GM19238 (cell line): ENCODE data around the gene C8G.

Source experiments
- DNase-seq: peaks from one replicate; pipeline ENCODE4 v3.0.0; 2011; ENCODE audit warnings: low spot score; ENCODE audit not compliant: insufficient read length

Gene C8G

GRCh38 chr9:136968333-136969127, 23.5 kb downstream of the C8G start:
- no peak for DNase-seq

- DNase-seq, result no peak
Observed at GRCh38 chr9:136969150-136969549, 24.1 kb downstream of the C8G start.

GRCh38 chr9:136969774-136970173, 24.7 kb downstream of the C8G start:
- no peak for DNase-seq

DNA sequence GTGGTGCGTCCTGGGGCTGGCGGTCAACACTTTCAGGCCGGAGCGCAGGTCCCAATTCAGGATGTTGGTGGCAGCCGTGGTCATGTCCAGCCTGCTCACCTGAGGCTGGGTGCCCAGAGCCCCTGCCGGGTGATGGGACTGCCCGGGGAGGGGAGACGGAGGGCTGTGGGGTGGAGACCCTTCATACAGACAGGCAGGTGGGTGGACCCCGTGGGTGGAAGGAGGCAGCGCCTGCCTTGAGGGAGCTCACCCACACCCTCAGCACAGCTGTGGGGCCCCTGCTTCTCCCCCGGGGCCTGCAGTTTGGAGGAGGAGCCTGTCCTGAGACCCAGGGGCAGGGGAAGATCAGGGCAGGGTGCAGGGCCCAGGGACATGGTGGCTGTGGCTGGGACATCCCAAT, 25.3 kb downstream of the C8G start:
- no peak for DNase-seq

- no peak for DNase-seq
Observed at GRCh38 chr9:136971746-136972145, 26.7 kb downstream of the C8G start.

- DNase-seq, result no peak
Observed at GRCh38 chr9:136972335-136972734, 27.3 kb downstream of the C8G start.

DNA sequence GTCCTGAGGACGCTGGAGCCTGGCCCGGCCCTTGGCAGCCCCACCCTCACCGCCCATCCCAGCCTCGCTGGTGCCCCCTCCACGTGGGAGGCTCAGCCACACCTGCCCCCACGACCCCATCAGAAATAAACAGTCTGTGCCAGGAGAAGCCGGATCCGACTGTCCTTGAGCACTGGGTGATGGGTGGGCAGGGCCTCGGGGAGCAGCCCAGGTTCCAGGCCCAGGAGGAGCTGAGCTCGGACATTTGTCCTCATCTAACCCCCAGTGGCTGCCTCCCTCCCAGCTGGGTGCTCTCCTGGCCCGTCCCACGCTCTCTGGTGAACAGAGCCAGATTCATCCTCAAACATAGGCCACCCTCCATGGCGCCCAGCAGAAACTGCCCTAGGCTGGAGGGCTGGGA, 27.7 kb downstream of the C8G start:
- DNase-seq, result no peak

GRCh38 chr9:136973618-136974617, 28.9 kb downstream of the C8G start:
- no peak for DNase-seq

DNA sequence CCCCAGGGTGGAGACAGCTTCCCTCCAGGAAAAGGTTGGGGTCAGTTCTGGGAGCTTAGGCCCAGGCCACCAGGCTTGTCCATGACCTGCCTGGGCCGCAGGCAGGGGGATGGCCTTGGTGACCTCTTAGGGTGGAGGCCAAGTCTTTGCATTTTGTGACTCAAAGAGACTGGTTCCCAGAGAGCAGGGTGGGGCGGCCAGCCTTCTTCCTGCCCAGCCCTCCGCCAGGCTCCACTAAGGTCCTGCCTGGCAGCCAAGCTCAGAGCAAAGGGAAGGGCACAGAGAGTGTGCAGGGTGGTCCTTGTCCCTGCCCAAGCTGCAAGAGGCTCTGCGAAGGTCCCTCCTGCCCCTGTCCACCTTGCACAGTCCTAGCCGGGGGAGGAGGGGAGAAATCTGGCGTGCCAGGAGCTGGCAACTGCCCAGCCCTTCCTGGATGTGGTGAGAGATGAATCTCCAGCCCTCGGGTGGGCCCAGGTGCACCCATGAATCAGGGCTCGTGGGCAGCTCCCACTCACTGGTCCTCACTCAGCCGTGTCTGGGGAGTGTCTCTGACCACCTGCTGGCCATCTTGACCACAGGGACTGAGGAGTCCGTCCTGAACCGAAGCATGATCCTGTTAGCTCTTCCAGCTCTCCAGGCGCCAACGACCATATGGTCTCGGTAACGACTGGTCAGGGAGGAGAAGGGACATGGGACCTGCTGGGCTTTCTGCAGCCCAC, 29.9 kb downstream of the C8G start:
- DNase-seq, result no peak

- no peak for DNase-seq
Observed at GRCh38 chr9:136975644-136976043, 30.6 kb downstream of the C8G start.

DNA sequence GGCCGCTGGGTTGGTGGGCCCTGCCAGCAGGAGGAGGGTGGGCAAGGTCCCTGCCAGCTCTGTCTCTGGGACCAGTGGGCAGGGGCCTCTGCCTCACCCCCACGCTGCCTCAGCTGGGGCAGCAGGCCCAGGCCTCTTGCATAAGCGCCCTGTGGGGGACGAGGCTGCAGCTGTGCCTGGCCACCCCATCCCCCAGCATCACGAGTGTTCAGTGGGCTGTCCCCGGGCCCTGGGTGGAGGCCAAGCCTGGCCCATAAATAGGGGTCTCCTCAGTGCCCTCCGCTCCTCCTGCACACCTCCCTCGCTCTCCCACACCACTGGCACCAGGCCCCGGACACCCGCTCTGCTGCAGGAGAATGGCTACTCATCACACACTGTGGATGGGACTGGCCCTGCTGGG, 32.2 kb downstream of the C8G start, which contains the start of gene PTGDS:
PTGDS (plus strand) TSS at position 282 of the 400 bp plus-strand sequence; CDS start at position 357, 75 bp downstream.
- DNase-seq, result no peak

DNA sequence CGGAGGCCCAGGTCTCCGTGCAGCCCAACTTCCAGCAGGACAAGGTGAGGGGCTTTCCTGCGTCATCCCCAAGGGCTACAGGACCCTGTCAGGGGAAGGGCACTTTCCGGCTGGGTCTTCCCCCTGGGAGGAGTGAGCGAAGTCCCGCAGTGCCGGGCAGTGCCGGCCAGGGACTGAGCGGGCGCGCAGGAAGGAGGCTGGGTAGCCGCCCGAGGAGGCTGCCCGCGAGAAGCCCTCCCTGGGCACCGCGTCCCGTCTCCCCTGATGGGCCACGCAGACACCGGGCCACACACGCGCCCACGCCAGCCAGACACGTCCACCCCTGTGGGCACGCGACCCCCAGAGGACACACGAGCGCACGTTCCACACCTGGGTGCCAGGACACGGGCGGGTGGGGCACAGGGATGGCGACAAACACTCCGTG, 32.6 kb downstream of the C8G start:
- DNase-seq, result no peak

DNA sequence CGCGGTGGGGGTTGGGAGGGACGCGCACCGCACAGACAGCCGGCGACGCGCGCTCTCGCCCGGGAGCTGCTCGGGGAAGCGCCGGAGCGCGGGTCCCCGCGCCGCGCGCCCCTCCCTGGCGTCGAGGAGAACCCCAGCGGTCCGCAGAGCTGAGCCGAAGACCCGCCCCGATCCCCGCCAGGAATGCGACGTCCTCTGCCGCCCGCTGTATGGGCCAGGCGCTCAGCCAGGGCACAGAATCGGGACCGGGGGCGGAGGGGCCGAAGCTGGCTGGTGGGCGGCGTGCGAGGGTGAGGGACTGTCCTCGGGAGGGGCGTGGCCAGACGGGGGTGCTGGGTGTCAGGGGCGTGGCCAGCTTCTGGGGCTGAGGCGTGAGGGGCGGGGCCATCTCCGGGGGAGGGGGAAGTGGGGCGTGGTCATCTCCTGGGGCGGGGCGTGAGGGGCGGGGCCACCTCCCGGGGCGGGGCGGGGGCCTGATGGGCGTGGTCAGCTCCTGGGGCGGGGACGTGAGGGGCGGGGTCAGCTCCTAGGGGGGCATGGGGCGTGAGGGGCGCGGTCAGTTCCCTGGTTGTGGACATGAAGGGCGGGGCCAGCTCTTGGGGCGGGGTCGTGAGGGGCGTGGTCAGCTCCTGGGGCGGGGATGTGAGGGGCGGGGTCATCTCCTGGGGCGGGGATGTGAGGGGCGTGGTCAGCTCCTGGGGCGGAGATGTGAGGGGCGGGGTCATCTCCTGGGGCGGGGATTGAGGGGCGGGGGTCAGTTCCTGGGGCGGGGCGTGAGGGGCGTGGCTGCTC, 33.2 kb downstream of the C8G start:
- peak; percentile 56 for DNase-seq

DNA sequence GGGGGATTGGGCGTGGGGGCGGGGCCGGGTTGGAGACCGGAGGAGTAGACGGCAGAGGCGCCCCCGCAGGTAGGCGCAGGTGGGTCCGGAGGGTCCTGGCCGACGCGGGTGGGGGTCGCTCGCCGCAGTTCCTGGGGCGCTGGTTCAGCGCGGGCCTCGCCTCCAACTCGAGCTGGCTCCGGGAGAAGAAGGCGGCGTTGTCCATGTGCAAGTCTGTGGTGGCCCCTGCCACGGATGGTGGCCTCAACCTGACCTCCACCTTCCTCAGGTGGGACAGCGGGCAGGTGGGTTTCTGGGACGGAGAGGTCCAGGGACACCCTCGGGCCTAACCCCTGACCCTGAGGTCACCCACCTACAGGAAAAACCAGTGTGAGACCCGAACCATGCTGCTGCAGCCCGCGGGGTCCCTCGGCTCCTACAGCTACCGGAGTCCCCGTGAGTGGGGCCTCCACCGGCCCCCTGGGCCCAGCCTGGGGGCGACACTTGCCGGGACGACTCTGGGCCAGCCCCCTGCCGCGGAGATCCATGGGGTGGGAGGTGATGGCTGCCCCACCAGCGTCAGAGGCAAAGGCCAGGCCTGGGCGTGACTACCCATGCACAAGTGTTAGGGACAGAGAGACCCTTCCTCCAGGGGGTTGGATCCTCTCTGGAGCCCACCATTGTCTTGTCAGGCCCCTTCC, 34.0 kb downstream of the C8G start:
- no peak for DNase-seq

GRCh38 chr9:136979769-136980587, 34.9 kb downstream of the C8G start:
- DNase-seq, result no peak

DNA sequence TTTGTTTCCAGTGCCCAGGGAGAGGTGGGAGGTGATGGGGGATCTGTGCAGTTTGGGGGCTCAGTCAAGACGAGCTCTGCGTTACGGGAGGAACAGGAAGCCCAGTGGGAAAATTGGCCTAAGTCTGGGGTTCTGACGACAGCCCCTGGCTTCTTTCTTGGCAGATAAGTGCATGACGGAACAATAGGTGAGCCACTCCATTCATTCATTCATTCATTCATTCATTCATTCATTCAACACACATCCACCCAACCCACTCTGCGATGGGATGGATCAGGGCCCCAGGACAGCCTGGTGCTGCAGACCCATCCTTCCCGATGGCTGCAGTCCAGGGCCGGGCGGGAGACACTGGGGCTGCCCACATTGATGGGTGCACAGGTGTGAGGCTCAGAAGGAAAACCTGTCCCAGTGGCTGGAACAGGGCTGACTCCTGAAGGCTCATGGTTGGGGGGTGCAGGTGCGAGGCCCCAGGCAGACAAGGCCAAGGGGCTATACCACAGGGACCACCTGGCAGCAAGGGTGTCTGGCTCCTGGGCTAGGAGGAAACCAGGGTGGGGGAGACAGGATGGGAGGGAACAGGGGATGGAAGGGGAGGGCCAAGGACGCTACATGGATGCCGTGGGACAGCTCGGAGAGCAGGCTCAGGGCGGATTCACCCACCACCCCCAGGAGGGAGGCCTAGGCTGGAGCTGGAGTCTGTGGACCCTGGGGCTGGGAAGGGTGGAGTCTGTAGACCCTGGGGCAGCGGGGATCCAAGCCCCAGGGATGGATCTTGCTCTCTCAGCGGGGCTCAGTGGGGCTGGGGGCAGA, 35.8 kb downstream of the C8G start:
- no peak for DNase-seq

DNA sequence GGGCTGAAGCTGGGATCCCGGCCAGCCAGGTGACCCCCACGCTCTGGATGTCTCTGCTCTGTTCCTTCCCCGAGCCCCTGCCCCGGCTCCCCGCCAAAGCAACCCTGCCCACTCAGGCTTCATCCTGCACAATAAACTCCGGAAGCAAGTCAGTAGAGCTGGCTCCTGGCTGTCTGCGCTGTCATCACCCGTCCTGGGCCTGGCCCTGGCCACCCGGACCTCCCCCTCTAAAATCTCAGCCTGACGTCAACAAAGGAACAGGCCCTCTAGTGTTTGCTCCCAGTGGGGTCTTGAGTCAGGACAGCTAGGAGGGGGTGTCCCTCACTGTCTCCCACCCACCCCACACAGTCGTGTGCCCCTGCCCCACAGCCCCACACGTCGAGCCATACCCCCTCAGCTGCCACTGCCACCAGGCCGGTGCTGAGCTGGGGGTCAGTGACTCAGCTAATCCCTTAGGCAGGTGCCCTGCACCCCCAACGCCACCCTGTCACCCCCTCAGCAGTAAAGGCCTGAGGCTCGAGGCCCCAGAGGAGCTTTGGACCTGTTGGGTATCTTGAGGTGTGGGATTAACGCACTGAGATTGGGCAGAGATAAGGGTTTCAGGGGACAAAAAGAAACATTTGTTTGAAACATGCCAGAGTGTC, 36.7 kb downstream of the C8G start:
- DNase-seq, result no peak
